Adrenal gland (tissue), 12 donors: ENCODE measurements around the gene EYS. TPM values are rescaled to one million over a fixed set of nuclear protein-coding genes. Genes with fewer than 3 reads are reported as not detected.

ENCODE experiments used
- DNase-seq, 7 donors: peaks; one replicate each; pipeline ENCODE4 v3.0.0-alpha.2; 2019 to 2020
- H3K27ac ChIP-seq, 5 donors: fragments of 200-600 bp; sonication (generic) in 4 of 5; 1 replicate in 3 of 5; 2 replicates in 2 of 5; pipeline versions ENCODE4 v1.5.1 to v1.8.0; 2016 to 2020; ENCODE audit warnings: mild to moderate bottlenecking in 1 of 5
- H3K27me3 ChIP-seq: fragments of 200-600 bp; 2 replicates; pipeline ENCODE4 v1.8.0; 2021
- H3K36me3 ChIP-seq, 2 donors: fragments of 200-600 bp; replicated peaks in 1 of 2; 1 replicate in 1 of 2; 2 replicates in 1 of 2; pipeline versions ENCODE4 v1.5.1 to v1.8.0; 2018 to 2022
- H3K4me1 ChIP-seq, 2 donors: fragments of 200-600 bp; replicated peaks in 1 of 2; 1 replicate in 1 of 2; 2 replicates in 1 of 2; pipeline versions ENCODE4 v1.5.1 to v1.8.0; 2018 to 2021
- H3K4me3 ChIP-seq, 4 donors: fragments of 200-600 bp; sonication (generic) in 3 of 4; one replicate each; pipeline ENCODE4 v1.5.1; 2016 to 2018
- H3K9me3 ChIP-seq, 3 donors: fragments of 200-600 bp; sonication (generic) in 1 of 3; replicated peaks in 1 of 3; 1 replicate in 2 of 3; 2 replicates in 1 of 3; pipeline versions ENCODE4 v1.5.1 to v1.8.0; 2016 to 2021
- CTCF ChIP-seq, 6 experiments: fragments of 450-650 bp in 4 of 6; fragments of 200-600 bp in 2 of 6; sonication (generic) in 1 of 6; IDR thresholded peaks; 1 replicate in 5 of 6; 2 replicates in 1 of 6; pipeline versions ENCODE4 v1.5.1 to v1.8.0; 2016 to 2021; ENCODE audit warnings: antibody characterized with exemption in 6 of 6, mild to moderate bottlenecking in 2 of 6, moderate library complexity in 1 of 6
- POLR2A ChIP-seq, 2 donors: fragments of 450-650 bp; IDR thresholded peaks; one replicate each; pipeline ENCODE4 v1.6.1; 2017; ENCODE audit warnings: antibody characterized with exemption in 2 of 2, mild to moderate bottlenecking in 2 of 2, moderate library complexity in 1 of 2
- WGBS, 4 donors: extraction: QIAGEN DNeasy Blood & Tissue Kit in 2 of 4; methylation state at CpG; one replicate each; pipeline versions ENCODE4 v1.1.5 to v1.1.7; 2013 to 2017; 5-methylcytosine and 5-hydroxymethylcytosine counted together
- intact Hi-C, 2 donors: fragments of 100-400 bp; cut with DNase I; formaldehyde crosslinking; loops; one replicate each; pipeline versions ENCODE4 v1.14.1 to v1.15.0; 2022 to 2023
- polyA plus RNA-seq, 3 donors: library from polyadenylated mRNA; stranded (reverse); fragments of 200-250 nt in 2 of 3; fragments of 350-450 nt in 1 of 3; fragmentation: Illumina TruSeq in 1 of 3; extraction: RNeasy Lipid Tissue Mini Kit (QIAGEN cat#74804) in 1 of 3; gene quantifications; one replicate each; pipeline ENCODE4 v1.2.3, GENCODE V29; 2013 to 2014
- total RNA-seq, 9 donors: library from RNA; depleted of rRNA in 4 of 9; stranded (reverse); fragments of >200 nt in 4 of 9; fragments of 120-200 nt in 1 of 9; fragmentation: NEBNext Ultra II Directional in 1 of 9; extraction: Animal tissue kit (Norgen Biotek cat#: 25700) in 1 of 9; gene quantifications; one replicate each; pipeline versions ENCODE4 v1.1.0 to v1.2.4, GENCODE V29; 2013 to 2023
- donor health status: healthy with polysubstance abuse.
- donor health status: Bipolar disorder and iron deficiency.
- donor health status: DM: yes; HTN: yes; CAD: no.
- donor health status: DM: no; HTN: no; CAD: no.
- donor health status: DM: no; HTN: no; CAD: no.
- donor health status: DM: yes; HTN: yes; CAD: no.

The EYS gene
- total and polyA plus RNA-seq, 12 donors, result 0.03 to 3.1 (median 0.18) TPM; not detected in 7

- no peak overlapping the region for H3K27ac ChIP-seq
- H3K4me1 ChIP-seq, result no peaks in the 10 kb centered on the region
- no peak overlapping the region for H3K4me3 ChIP-seq
- WGBS, 4 donors, result 73 to 93% (median 86%) methylated on average over 1 of the region's 1 CpG
- no peaks in the 10 kb centered on the region for H3K36me3 ChIP-seq
- DNase-seq, result no peak
- no peaks in the 10 kb centered on the region for H3K9me3 ChIP-seq
- TF ChIP-seq CTCF (IDR thresholded peaks at IDR 0.05) (no peak), POLR2A (IDR thresholded peaks at IDR 0.05) (no peak)
- no peaks in the 10 kb centered on the region for H3K27me3 ChIP-seq
- intact Hi-C loops, result loop anchor here in 1 of 2 donors (5.0 kb wide), 1 partner anchor 412 kb away; no protein-coding TSS in a partner anchor
Observed at GRCh38 chr6:64334636-64335035, 1372.4 kb downstream of the EYS start.

- TF ChIP-seq POLR2A (IDR thresholded peaks at IDR 0.05) (no peak), CTCF (IDR thresholded peaks at IDR 0.05) (peak; percentile 47 to 58 (median 56))
- WGBS, 4 donors, result 37 to 42% (median 39%) methylated on average over 5 of the region's 5 CpGs
- intact Hi-C loops, result loop anchor here in 1 of 2 donors (5.0 kb wide), 1 partner anchor 408 kb away; no protein-coding TSS in a partner anchor
Observed at GRCh38 chr6:64330694-64331307, 1376.2 kb downstream of the EYS start.

GRCh38 chr6:64326939-64327338, 1380.1 kb downstream of the EYS start:
- H3K4me3 ChIP-seq, result no peak overlapping the region
- H3K9me3 ChIP-seq, result no peaks in the 10 kb centered on the region
- WGBS, 4 donors, result 79 to 88% (median 85%) methylated on average over 8 of the region's 8 CpGs
- H3K4me1 ChIP-seq, result no peaks in the 10 kb centered on the region
- DNase-seq, result no peak
- no peaks in the 10 kb centered on the region for H3K27me3 ChIP-seq
- H3K27ac ChIP-seq, result no peak overlapping the region
- TF ChIP-seq POLR2A (IDR thresholded peaks at IDR 0.05) (no peak), CTCF (IDR thresholded peaks at IDR 0.05) (no peak)
- intact Hi-C loops, result no loop called here
- no peaks in the 10 kb centered on the region for H3K36me3 ChIP-seq

More at GRCh38 chr6:64330694-64331307, 1376.2 kb downstream of the EYS start:
- H3K4me1 ChIP-seq, result no peaks in the 10 kb centered on the region
- peak; percentile 61 to 87 (median 73) for DNase-seq
- no peaks in the 10 kb centered on the region for H3K9me3 ChIP-seq
- no peaks in the 10 kb centered on the region for H3K36me3 ChIP-seq
- no peak overlapping the region for H3K4me3 ChIP-seq
- H3K27ac ChIP-seq, result no peak overlapping the region
- no peaks in the 10 kb centered on the region for H3K27me3 ChIP-seq

GRCh38 chr6:64325093-64325492, 1381.9 kb downstream of the EYS start:
- Histone ChIP-seq H3K9me3 (no peaks in the 10 kb centered on the region), H3K4me1 (no peaks in the 10 kb centered on the region), H3K27ac (no peak overlapping the region), H3K4me3 (no peak overlapping the region), H3K36me3 (no peaks in the 10 kb centered on the region), H3K27me3 (no peaks in the 10 kb centered on the region)
- intact Hi-C loops, result no loop called here
- TF ChIP-seq CTCF (IDR thresholded peaks at IDR 0.05) (no peak), POLR2A (IDR thresholded peaks at IDR 0.05) (no peak)
- DNase-seq, result no peak
- 36 to 52% (median 47%) methylated on average over 2 of the region's 2 CpGs for WGBS, 4 donors
